D721Med (cell line): ENCODE data around the gene NR1I3.

Source experiments
- DNase-seq: peaks from one replicate; pipeline ENCODE4 v3.0.0; 2011; ENCODE audit warnings: low spot score; ENCODE audit not compliant: insufficient read length
- FAIRE-seq: peaks from 2 replicates; lab custom pipeline; 2011; peaks lifted over from hg19 to GRCh38; lab: Jason Lieb, UNC
- CTCF ChIP-seq: IDR thresholded peaks from 2 replicates; pipeline ENCODE4 v1.5.1; 2012; ENCODE audit warnings: mild to moderate bottlenecking, control low read depth; ENCODE audit not compliant: insufficient read depth; ENCODE audit errors: missing control alignments

The NR1I3 gene

GRCh38 chr1:161238039-161238473 lies at the start of gene NR1I3:
Gene NR1I3 (minus strand): TSS chr1:161238203. CDS start chr1:161236565, 1,638 bp downstream.
- TF ChIP-seq CTCF, result no peak
- FAIRE-seq, result no peak
- DNase-seq, result no peak

- DNase-seq (no peak), FAIRE-seq (no peak)
- TF ChIP-seq CTCF, result no peak
Measured at GRCh38 chr1:161287482-161288054, 49.6 kb upstream of the NR1I3 start.

GRCh38 chr1:161285521-161285920 lies 47.5 kb upstream of the NR1I3 start:
- no peak for FAIRE-seq
- DNase-seq, result no peak
- no peak for TF ChIP-seq CTCF

- no peak for FAIRE-seq
- TF ChIP-seq CTCF, result no peak
- no peak for DNase-seq
Measured at GRCh38 chr1:161285113-161285512, 47.1 kb upstream of the NR1I3 start.

- TF ChIP-seq CTCF, result no peak
- no peak for DNase-seq
- no peak for FAIRE-seq
Measured at GRCh38 chr1:161282991-161283390, 45.0 kb upstream of the NR1I3 start.

- TF ChIP-seq CTCF, result no peak
- no peak for DNase-seq
- no peak for FAIRE-seq
Measured at GRCh38 chr1:161274874-161275273, 36.9 kb upstream of the NR1I3 start.

GRCh38 chr1:161273402-161273801 lies 35.4 kb upstream of the NR1I3 start:
- TF ChIP-seq CTCF, result no peak
- DNase-seq (no peak), FAIRE-seq (no peak)
